Activated T-cell treated with anti-CD3 and anti-CD28 coated beads, Interleukin-2, amount 50 U/mL, for 1 hour (primary cell): ENCODE results near the gene CCL11.

ENCODE experiments used
- DNase-seq: peaks from one replicate; pipeline ENCODE4 v3.0.0-alpha.2; 2020

CCL11 gene

DNA sequence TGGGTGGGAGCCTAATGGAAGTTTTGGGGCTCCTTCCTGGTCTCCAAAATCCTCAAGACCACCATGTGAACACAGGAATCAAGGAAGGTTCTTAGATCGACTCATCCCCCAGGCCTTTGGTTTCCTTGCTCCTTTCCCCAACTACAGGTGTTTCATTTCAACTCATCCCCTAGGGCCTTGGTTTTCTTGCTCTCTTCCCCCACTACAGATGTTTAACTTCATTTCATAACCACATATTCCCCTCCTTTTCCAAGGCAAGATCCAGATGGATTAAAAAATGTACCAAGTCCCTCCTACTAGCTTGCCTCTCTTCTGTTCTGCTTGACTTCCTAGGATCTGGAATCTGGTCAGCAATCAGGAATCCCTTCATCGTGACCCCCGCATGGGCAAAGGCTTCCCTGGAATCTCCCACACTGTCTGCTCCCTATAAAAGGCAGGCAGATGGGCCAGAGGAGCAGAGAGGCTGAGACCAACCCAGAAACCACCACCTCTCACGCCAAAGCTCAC is at the start of gene CCL11:
Gene CCL11 (plus strand): TSS at position 457 of the 507 bp plus-strand sequence. CDS start 67 bp downstream, outside the sequence.
- DNase-seq, result no peak

DNA sequence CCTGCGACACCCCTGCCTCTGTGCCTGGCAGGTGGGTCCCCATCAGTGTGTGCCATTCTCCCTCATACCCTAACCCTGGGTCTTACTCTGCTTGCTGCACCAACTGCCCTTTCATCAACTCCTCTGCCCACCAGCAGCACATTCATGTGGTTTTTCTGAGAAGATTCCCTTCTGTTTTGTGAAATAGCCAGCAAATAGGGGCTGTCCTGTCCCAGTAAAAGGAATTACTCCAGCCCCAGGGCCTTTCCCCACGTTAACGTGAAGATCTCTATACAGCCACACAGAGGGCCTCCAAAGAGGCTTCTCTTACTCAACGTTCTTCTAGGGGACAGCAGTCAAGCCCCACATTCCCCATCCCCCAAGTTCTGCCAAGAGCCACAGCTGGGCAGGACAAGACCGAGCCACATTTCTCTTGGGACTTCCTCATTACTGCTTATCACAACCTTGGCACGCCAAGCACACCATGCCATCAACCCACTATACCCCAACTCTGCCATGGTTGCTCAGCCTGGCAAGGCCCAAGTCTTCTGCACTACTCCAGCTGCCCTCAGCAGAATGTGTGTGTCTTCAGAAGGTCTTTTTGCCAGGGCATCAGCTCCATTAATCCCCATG is 49.2 kb upstream of the CCL11 start:
- DNase-seq, result no peak

DNA sequence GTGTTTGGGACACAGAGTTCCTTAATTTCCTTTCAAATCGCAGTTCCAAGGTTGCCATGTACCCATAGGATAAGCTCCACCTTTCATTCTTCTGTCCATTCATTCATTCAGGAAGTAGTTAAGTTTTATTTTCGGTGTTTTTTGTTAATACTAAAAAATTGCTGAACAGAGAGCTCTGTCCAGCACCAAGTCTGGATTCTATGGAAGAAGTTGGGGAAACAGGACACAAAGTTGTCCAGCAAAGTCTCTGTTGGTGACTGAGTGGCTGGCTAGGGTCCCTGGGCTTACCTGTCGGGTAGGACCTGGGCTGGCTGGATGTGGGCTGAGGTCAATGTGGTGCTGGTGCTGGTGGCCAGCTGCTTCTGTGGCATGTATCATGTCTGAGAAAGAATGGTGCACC is 48.1 kb upstream of the CCL11 start:
- no peak for DNase-seq

DNA sequence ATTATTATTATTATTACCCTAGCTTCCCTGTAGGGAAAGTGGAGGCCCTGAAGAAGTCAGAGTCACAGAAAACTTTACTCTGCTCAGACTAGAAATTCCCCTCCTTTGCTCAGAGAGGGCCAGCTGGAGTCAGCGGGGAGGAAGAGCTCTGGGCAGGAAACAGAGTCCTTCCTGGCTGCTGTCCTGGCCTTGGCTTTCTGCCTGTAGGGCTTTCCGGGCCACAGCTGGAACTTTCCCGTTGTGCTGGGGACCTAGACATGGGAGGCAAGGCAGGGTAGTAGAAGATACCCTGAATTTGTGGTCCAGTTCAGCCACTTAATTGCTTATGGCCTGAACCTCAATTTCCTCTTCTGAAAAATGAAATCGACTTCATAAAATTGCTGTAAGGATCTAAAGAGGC is 44.5 kb upstream of the CCL11 start:
- DNase-seq, result no peak

DNA sequence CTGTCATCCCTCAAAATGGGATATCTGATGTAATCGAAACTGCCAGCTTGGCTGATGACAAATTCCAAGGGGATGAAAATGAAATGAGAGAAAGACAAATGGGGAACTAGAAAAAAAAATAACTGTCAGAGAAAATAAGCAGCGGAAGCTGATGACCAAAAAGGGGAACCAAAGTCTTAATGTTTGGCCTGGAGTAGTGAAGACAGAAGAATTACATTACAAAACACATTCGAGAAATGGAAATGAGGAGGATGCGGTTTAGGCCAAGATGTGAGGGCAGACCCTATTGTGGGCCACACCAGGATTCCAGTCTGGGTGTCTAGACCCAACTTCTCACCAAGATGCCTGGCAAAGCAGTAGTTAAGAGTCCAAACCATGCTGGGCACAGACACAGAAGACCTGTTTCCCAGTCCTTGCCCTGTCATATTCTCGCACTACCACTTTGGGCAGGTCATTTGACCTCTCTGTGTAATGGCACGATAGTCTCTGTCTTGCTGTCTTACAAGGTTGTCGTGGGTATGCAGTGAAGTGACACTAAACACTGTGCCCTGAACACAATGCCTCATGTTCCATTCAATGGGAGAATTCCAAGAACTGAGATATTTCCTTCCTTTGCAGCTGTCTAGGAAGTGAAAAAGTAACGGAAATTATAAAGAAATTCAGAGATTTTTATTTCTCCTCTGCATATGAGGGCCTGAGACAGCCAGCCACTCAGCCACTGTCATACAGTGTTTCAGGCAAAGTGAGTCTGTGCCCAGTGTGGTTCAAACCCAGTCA is 42.8 kb upstream of the CCL11 start:
- no peak for DNase-seq

DNA sequence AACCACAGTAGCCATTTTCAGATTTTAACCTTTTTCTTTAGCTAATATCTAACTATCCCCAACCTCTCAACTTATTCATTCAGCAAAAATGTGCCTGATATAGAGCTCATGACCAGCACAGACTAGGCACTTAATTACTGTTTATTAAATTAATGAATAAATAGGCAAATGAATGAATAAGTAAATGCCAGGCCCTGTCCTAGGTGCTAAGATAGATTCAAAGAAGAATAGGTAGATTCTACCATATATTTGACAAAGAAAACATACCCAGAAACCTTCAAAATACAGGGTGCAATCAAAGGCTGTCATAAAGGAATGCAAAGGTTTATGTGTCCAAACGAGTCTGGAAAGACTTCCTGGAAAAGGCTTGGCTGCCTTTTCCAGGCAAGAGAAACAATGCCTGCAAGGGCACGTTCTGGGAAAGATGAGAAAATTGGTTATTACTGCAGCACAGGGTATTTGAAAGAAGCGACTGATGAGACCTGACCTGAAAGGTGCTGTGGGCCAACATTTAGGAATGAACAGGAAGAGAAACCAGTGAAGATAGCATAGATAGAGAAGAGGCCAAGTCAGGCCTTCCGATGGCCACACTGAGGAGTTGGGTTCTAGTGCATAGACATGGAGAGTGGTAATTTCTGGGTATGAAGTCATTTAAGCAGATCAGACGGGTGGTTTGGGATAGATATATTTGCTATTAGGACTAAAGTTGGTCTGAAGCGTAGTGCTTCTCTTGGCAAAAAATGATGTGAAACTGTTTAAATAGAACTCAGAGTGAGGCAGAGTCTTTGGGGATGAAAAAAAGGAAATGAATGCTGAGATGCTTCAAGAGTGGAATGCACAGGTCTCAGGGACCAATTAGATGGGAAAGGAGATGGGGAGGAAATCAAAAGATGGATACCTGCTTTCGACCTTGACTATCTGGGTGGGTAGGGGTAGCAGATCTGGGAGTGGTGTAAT is 41.9 kb upstream of the CCL11 start:
- no peak for DNase-seq

DNA sequence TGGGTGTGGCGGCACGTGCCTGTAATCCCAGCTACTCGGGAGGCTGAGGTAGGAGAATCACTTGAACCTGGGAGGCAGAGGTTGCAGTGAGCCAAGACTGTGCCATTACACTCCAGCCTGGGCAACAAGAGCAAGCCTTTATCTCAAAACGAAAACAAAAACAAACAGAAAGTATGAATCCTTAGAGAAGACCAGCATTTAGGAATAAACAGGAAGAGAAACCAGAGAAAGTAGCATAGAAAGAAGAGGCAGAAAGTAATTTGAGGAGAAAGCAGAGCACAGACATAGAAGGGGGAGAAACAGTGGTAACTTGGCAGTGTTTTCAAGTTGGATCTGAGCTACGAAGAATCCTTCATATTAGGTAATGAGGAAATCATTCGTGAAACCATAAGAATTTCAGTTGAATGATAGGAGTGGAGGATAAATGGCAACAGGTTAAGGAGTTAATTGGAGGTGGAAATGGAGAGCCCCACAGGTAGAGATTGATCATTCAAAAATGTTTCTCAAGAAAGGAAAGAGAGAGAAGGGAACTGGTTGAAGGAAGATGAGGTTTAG is 40.1 kb upstream of the CCL11 start:
- DNase-seq, result no peak

DNA sequence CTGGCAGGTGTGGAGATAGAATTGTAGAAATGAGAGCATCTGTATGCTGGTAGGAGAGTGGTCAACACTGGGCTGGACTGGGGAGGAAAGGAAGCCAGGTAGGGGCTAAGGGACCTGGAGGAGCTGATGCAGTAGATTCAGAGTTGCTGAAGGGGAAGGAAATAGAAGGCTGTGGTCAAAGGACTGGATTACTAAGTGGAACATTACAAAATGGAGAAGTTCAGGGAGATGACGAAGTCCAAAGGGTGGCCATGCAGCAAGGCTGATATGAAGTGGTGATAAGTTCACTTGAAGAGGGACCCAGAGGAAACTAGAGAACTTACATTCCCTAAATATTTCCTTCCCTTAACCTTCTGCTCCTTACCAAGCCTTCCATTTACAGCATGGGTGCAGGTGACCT is 39.1 kb upstream of the CCL11 start:
- DNase-seq, result no peak

DNA sequence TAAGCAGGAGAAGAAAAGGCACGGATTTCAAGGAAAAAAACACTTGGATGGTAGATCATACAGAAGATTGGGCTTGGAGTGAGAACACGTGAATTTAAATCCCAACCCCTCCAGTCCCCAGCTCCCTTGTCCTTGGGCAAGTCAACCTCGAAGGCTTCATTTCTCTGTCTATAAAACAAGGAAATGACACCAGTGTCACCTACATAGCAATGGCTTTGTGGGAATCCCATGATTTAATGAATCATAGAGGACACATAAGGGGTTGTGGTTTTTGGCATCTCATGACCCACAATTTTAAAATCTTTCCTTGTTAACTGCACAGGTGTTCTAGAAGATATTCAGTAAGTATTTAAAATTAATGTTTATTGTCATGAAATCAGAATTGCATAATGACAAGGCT is 38.7 kb upstream of the CCL11 start:
- DNase-seq, result no peak

DNA sequence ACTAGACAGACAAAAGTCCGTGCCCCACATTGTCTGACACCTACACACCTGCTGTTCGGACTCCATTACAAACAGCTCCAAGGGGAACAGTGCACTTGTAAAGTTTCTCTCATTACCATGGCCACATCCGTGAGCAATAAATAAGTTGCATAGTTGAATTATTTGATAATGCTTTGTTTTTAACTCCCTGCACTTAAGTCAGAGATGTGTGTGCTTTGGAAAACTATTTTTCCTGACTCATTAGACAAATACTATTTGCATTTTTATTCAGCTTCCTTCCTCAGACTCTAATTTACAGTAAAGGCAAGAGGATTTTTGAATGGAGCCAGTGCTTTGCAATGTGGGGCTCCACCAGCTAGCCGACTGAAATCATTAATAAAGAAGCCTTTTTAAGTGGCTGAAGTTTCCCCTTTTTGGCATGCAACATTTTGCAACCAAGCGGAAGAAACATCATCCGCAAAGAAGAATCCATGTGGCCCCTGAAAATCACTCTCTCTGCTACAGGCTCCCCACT is 37.0 kb upstream of the CCL11 start:
- no peak for DNase-seq

DNA sequence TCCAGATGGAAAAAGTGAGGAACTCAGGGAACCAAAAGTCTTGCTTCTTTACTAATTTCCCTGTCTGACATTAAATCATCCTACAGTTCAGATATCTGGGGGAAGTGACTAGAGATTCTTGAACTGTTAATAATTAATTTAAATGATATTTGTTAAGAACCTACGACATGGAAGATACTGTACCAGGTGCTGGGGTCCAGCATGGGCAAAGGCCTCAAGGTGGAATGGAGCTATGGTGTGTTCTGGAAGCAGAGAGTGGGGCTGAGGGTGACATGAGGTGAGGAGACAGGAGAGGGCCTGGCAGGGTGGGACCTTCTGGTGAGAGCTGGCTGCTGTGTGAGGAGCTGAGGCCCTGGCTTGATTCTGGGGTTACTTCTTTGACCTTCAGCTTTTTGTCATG is 36.5 kb upstream of the CCL11 start:
- DNase-seq, result no peak

DNA sequence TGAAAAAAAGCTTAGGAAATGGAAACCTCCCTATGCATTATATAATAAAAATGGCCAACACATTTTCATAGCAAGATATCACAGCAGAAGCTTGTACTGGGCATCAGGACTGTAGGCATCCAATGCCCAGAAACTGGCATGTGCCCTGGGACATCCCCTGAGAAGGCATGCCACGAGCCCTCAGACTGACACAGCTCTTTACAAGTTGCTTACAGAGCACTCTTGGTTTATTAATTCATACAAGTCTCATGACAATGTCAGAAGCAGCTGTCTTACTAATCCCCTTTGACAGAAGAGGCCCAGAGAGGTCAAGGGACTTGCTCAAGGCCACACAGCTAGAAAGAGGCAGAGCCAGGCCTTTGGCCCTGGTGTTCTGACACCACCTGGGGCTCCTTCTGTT is 36.1 kb upstream of the CCL11 start:
- no peak for DNase-seq

DNA sequence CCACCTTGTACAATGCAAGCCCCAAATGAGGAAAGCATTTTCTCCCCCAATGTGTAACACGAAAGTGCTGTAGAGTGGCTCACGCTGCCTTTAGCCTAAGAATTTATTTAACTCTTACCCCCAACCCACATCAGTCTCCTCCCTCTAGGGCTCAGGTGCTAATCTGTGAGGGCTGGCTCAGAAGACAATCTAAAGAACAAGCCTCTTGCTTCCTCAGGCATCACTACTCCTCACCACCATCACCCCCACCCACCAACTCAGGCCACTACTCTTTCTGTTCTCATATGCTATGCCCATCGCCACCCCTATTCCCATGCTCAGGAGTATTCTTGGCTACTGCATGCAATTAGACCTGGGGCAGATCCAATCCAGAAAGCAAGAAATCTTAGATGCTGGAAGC is 34.4 kb upstream of the CCL11 start:
- DNase-seq, result no peak

DNA sequence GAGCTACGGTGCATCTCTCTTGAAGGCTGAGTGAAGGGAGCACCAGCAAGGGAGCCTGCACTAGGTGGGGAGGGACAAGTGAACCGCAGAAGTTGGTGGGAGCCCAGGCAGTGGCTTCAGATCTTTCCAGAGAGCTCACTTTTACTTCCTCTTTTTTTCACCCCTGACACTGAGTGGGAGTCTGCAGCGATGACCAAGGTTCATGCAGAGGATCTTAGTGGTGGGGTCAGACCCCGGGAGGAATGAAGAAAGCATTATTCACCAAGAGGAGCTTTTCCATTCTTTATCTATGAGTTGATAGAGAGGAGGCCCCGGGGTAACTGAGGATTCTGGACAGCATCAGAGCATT is 33.5 kb upstream of the CCL11 start:
- no peak for DNase-seq

DNA sequence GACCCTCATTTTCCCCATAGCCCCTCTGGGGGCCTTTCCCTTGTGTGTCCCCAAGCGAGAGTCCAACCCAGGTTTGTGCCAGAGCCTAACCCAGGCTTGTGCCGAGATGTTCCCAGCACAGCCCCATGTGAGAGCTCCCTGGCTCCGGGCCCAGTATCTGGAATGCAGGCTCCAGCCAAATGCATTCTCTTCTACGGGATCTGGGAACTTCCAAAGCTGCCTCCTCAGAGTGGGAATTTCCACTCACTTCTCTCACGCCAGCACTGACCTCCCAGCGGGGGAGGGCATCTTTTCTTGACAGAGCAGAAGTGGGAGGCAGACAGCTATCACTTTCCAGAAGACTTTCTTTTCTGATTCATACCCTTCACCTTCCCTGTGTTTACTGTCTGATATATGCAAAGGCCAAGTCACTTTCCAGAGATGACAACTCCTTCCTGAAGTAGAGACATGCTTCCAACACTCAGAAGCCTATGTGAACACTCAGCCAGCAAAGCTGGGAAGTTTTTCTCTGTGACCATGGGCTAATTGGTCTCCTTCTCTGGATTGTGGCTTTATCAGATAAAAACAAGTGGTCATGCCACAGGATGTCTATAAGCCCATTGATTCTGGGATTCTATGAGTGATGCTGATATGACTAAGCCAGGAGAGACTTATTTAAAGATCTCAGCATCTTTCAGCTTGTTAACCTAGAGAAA is 33.0 kb upstream of the CCL11 start:
- DNase-seq, result no peak

DNA sequence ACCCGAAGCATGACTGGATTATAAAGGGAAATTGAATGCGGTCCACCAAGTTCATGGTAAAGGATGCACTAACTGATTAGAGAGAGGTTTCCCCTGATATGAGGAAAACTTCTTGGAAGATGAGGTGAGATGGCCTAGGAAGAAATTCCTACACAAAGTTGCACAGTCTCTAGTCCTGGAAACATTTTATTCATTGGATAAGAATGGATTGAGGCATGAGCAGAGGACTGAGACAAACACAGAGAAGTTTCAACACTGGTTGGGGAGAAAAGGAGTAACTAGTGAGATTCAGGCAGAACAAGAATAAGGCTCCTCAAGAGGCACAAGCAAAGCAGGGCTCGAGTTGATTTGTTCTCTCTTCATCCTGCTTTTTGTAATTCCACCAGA is 32.4 kb upstream of the CCL11 start:
- no peak for DNase-seq

DNA sequence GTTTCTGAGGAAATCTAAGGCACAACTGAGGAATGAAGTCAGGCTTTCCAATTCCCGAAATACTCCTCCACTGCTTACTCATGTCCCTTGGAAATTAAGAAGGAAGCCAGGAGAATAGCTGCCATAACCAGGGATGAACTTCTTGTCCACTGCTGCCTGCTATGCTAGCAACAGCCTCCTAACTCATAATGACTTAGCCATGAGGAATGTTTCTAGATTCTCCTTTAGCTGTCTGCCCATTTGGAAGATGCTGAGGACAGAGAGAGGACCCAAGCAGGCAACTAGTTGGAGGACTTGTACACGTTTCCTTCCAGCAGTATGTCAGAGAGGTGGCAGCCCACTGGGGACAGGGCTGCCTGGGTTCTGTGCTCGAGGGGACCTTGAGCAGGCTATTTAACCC is 31.4 kb upstream of the CCL11 start:
- no peak for DNase-seq

DNA sequence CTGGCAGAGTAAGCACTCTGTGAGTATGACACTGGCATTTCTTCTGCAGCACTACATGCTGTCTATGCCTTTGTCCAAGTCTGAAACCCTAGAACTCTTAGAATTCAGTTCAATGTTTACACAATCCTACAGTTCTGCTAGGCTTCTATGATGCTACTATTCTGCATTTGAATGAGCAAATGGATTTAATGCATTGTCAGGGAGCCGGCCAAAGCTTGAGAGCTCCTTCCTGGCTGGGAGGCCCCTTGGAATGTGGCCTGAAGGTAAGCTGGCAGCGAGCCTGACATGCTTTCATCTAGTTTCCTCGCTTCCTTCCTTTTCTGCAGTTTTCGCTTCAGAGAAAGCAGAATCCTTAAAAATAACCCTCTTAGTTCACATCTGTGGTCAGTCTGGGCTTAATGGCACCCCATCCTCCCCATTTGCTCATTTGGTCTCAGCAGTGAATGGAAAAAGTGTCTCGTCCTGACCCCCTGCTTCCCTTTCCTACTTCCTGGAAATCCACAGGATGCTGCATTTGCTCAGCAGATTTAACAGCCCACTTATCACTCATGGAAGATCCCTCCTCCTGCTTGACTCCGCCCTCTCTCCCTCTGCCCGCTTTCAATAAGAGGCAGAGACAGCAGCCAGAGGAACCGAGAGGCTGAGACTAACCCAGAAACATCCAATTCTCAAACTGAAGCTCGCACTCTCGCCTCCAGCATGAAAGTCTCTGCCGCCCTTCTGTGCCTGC is 30.7 kb upstream of the CCL11 start, which contains the start of gene CCL2:
Gene CCL2 (plus strand): TSS at position 635 of the 730 bp plus-strand sequence. CDS start 65 bp downstream, at position 700.
- DNase-seq, result no peak

DNA sequence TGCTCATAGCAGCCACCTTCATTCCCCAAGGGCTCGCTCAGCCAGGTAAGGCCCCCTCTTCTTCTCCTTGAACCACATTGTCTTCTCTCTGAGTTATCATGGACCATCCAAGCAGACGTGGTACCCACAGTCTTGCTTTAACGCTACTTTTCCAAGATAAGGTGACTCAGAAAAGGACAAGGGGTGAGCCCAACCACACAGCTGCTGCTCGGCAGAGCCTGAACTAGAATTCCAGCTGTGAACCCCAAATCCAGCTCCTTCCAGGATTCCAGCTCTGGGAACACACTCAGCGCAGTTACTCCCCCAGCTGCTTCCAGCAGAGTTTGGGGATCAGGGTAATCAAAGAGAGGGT is 30.2 kb upstream of the CCL11 start:
- DNase-seq, result no peak

DNA sequence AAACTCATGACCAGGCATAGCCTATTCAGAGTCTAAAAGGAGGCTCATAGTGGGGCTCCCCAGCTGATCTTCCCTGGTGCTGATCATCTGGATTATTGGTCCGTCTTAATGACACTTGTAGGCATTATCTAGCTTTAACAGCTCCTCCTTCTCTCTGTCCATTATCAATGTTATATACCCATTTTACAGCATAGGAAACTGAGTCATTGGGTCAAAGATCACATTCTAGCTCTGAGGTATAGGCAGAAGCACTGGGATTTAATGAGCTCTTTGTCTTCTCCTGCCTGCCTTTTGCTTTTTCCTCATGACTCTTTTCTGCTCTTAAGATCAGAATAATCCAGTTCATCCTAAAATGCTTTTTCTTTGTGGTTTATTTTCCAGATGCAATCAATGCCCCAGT is 29.7 kb upstream of the CCL11 start:
- no peak for DNase-seq

DNA sequence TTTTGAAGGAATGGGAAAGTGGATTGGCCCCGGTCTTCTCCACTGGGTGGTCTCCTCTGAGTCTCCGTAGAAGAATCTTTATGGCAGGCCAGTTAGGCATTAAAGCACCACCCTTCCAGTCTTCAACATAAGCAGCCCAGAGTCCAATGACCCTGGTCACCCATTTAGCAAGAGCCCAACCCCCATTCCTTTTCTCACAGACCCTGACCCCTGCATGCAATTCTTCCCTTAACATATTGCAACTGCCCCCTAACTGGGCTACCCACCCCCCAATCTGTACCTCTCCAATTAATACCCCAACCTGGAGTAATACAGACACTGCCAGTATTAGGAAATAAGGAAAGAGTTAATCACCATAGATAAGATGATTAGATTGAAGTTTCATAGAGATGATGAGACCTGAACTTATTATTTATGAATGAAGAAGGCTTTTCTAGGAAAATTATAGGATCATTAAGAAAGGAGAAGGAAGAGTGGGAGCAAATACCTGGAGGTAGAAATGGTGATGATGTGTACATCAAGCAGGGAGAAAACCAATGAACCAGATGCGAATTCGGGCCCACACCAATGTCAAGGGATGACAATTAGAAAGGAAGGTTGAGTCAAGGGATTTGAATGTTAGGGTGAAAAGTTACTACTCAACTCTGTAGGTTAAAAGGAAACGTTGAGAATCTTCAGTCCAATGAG is 28.1 kb upstream of the CCL11 start:
- no peak for DNase-seq
